Type B pancreatic cell (in vitro differentiated cells): ENCODE data around the gene SPRED2. TPM values are rescaled to one million over a fixed set of nuclear protein-coding genes. Genes with fewer than 3 reads are reported as not detected.

Experiments
- DNase-seq: peaks from one replicate; pipeline ENCODE4 v3.0.0; 2021; ENCODE audit warnings: mixed read lengths; ENCODE audit not compliant: unreplicated experiment; ENCODE audit errors: extremely low spot score
- H3K27ac Mint-ChIP-seq: 2 replicates; pipeline ENCODE4 v1.8.0; 2021; ENCODE audit warnings: mild to moderate bottlenecking, mixed read lengths
- H3K27me3 Mint-ChIP-seq: 2 replicates; pipeline ENCODE4 v1.8.0; 2021; ENCODE audit warnings: mixed read lengths
- H3K36me3 Mint-ChIP-seq: 2 replicates; pipeline ENCODE4 v1.8.0; 2021; ENCODE audit warnings: mixed read lengths
- H3K4me1 Mint-ChIP-seq: one replicate; pipeline ENCODE4 v1.8.0; 2021; ENCODE audit warnings: mixed read lengths; ENCODE audit not compliant: unreplicated experiment
- H3K4me3 Mint-ChIP-seq: 2 replicates; pipeline ENCODE4 v1.8.0; 2021; ENCODE audit warnings: mild to moderate bottlenecking, mixed read lengths
- H3K9me3 Mint-ChIP-seq: 2 replicates; pipeline ENCODE4 v1.8.0; 2021; ENCODE audit warnings: mixed read lengths
- total RNA-seq: library from RNA; stranded (reverse); gene quantifications from 2 replicates; pipeline ENCODE4 v1.2.1, GENCODE V29; 2021; ENCODE audit warnings: low replicate concordance
- TF ChIP-seq, protein P1 (sequence below): fragments of 200-600 bp; sonication (generic); conservative IDR thresholded peaks from 2 replicates; pipeline ENCODE4 v1.5.0; 2021; ENCODE audit warnings: antibody characterized with exemption, mild to moderate bottlenecking

SPRED2 gene
- total RNA-seq, 1 donor from 2014 or later = 38.9 TPM

DNA sequence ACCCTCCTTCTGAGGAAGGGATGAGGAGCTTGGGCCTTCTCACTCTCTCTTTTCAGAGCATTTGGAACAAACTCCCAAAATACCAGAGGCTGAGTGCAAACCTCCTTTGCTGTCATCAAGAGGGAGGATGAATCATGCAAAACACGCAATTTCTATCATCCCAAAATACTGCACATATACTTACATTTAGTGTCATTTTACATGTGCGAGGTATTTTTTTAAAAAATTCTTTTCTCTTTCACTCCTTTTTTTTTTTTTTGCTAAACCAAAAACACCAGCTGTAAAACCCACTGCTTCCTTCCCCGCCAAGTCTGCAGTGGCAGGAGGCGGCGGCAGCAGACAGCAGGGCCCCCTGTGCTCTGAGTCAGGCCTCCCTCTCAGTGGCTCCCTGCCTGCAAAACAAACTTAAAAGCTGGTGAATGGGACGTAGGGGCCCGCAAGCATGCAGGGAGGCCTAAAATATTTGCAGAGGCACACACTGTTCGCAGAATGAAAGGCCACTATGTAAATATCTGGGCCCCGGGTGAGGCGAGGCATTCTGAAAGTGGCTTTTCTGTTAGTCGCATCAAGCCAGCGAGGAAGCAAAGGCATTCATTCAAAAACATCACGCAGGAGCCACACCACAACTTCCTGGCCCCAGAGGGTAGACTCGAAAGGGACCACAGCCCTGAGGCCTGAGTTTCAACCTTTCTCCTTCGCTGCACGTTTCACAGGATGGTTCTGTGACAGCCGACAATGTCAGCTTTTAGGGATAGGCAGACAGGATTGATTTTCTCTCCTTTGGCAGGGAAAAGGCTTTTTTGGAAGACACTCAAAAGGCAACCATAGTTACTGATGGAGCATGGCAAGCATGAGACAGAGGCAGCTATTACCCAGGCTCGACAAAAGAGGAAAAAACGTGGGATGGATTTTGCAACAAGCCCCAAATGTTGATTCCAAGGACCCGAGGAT lies 131.4 kb downstream of the SPRED2 start:
- no peak for DNase-seq
- Mint-ChIP-seq H3K27ac (peak overlapping the region; percentile 81), H3K27me3 (no peaks in the 10 kb centered on the region), H3K9me3 (no peaks in the 10 kb centered on the region), H3K36me3 (peaks cover 5% of the 10 kb centered on the region), H3K4me1 (peaks cover 31% of the 10 kb centered on the region), H3K4me3 (peak overlapping the region; percentile 41)
- TF ChIP-seq, protein P1, sequence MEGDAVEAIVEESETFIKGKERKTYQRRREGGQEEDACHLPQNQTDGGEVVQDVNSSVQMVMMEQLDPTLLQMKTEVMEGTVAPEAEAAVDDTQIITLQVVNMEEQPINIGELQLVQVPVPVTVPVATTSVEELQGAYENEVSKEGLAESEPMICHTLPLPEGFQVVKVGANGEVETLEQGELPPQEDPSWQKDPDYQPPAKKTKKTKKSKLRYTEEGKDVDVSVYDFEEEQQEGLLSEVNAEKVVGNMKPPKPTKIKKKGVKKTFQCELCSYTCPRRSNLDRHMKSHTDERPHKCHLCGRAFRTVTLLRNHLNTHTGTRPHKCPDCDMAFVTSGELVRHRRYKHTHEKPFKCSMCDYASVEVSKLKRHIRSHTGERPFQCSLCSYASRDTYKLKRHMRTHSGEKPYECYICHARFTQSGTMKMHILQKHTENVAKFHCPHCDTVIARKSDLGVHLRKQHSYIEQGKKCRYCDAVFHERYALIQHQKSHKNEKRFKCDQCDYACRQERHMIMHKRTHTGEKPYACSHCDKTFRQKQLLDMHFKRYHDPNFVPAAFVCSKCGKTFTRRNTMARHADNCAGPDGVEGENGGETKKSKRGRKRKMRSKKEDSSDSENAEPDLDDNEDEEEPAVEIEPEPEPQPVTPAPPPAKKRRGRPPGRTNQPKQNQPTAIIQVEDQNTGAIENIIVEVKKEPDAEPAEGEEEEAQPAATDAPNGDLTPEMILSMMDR = no peak

DNA sequence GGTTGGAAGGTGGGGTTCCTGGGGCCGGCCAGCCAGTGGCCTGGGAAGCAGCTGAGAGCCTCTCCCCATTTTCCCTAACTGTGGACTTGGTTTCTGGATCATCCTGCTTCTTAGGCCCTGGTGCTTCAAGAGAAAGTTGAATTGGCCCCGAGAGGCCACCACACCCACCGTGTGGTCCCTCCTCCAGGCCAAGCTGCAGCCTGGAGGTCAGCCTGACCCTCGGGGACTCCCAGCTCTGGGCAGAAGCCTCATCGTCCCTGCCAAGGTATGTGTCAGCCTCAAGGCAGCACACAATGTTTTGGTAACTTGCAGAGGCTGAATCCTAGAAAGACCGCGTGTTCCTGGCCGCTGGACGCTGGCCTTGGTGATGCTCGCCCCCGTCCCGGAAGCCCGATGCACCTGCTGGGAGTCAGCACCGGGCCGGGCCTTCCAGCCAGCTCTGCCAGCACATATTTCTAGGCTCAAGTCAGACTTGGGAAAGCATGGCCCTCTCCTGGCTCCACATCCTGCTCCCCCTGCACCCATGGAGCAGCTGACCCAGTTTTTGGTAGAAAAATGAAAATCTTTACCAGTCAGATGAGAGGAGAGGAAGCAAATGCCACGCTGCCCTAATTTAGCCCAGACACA lies 132.2 kb downstream of the SPRED2 start:
- no peak for DNase-seq
- TF ChIP-seq, protein P1 = no peak
- H3K27ac Mint-ChIP-seq = peak overlapping the region; percentile 81
- H3K9me3 Mint-ChIP-seq = no peaks in the 10 kb centered on the region
- H3K4me1 Mint-ChIP-seq = peaks cover 31% of the 10 kb centered on the region
- H3K36me3 Mint-ChIP-seq = peaks cover 5% of the 10 kb centered on the region
- no peaks in the 10 kb centered on the region for H3K27me3 Mint-ChIP-seq
- H3K4me3 Mint-ChIP-seq = no peak overlapping the region

DNA sequence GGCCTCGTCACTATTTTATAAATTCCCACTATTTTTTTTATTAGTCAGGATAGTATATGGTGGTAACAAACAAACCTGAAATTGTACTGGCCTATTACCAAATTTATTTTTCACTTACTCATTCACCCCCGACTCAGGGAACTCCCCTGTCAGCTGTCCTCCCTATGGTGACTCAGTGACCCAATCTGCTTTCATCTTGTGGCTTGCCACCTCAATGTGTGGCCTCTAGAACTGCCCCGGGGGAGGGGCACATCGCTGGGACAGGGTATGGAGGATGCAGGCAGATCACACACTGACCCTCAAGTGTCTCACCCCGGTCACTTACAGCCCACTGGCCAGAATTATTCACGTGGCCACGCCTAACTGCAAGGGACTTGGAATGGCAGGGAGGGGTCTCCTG lies 133.2 kb downstream of the SPRED2 start:
- no peak for DNase-seq
- Mint-ChIP-seq H3K27ac (no peak overlapping the region), H3K36me3 (peaks cover 5% of the 10 kb centered on the region), H3K27me3 (peaks cover 5% of the 10 kb centered on the region), H3K4me3 (no peak overlapping the region), H3K9me3 (no peaks in the 10 kb centered on the region), H3K4me1 (peaks cover 37% of the 10 kb centered on the region)
- TF ChIP-seq, protein P1 = no peak

DNA sequence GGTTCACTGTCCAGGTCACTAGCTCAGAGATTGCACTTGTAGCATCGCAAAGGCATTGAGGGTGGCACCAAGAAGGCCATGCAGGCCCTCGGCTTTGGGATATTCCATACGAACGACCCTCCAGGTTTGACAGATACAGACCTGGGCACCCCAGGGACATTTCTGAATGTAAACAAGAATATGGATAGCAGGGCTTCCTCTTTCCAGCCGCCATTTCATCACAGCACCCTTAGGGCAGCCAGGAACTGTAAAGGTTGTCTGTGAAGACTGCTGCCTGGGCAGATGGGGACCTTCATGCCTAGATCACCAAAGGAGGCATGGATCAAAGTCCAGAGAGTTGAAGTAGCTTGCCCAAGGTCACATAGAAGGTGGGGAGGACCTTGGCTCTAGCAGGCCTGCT lies 134.3 kb downstream of the SPRED2 start:
- H3K27ac Mint-ChIP-seq = no peak overlapping the region

DNA sequence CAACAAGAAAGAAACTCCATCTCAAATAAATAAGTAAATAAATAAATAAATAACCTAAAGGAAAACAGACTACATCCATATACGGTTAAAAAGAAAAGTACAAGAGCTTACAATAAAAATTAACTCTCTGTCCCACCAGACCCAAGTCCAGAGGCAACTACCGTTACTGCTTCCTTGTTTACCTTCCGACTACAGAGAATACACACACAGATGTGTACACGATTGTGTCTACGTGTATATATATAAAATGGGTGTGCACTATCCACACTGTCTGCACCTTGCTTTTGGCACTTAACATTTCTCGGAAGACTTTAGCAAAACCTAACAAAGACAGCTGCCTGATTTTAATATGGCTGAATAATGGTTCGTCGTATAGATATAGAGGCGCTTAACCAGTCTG lies 134.9 kb downstream of the SPRED2 start:
- Mint-ChIP-seq H3K4me3 (no peak overlapping the region), H3K4me1 (peaks cover 42% of the 10 kb centered on the region), H3K27me3 (peaks cover 5% of the 10 kb centered on the region), H3K27ac (no peak overlapping the region), H3K36me3 (peaks cover 2% of the 10 kb centered on the region), H3K9me3 (no peaks in the 10 kb centered on the region)
- DNase-seq = no peak
- TF ChIP-seq, protein P1 = no peak

More for the DNA sequence above, 134.3 kb downstream of the SPRED2 start:
- H3K27me3 Mint-ChIP-seq = peaks cover 5% of the 10 kb centered on the region
- peaks cover 5% of the 10 kb centered on the region for H3K36me3 Mint-ChIP-seq
- no peak for DNase-seq
- TF ChIP-seq, protein P1 = no peak
- no peaks in the 10 kb centered on the region for H3K9me3 Mint-ChIP-seq
- H3K4me3 Mint-ChIP-seq = no peak overlapping the region
- peaks cover 42% of the 10 kb centered on the region for H3K4me1 Mint-ChIP-seq
